H1 (cell line): ENCODE results near the gene EIF2B2. TPM values are rescaled to one million over a fixed set of nuclear protein-coding genes. Genes with fewer than 3 reads are reported as not detected.

Source experiments
- CTCF ChIA-PET: fragments of 300-600 bp; sonication (Branson Sonifier 250); formaldehyde crosslinking; loops from one replicate; lab custom pipeline; 2021; ENCODE audit not compliant: partially characterized antibody; lab: Charles Lee
- POLR2A ChIA-PET: fragments of 300-600 bp; sonication (Branson Sonifier 250); formaldehyde crosslinking; loops from one replicate; lab custom pipeline; 2021; ENCODE audit warnings: inconsistent platforms; ENCODE audit not compliant: partially characterized antibody; lab: Charles Lee
- DNase-seq, 2 experiments: peaks; one replicate each; pipeline versions ENCODE4 v3.0.0 to v3.0.0-alpha.2; 2010 to 2022; ENCODE audit warnings: low spot score in 2 of 2, low read depth in 1 of 2, mixed read lengths in 1 of 2
- FAIRE-seq: peaks from 2 replicates; lab custom pipeline; 2011; peaks lifted over from hg19 to GRCh38; lab: Jason Lieb, UNC
- H2AFZ ChIP-seq: 2 replicates; pipeline ENCODE4 v1.8.1; 2012; ENCODE audit warnings: low read length, inconsistent platforms
- H2AK5ac ChIP-seq: 2 replicates; pipeline ENCODE4 v1.6.1; 2013; ENCODE audit warnings: low read depth, low read length
- H2BK120ac ChIP-seq: replicated peaks from 2 replicates; pipeline ENCODE3; 2013; ENCODE audit warnings: low read depth, low read length, inconsistent platforms
- H2BK12ac ChIP-seq: 2 replicates; pipeline ENCODE4 v1.6.1; 2013; ENCODE audit warnings: low read depth, low read length
- H2BK15ac ChIP-seq: 2 replicates; pipeline ENCODE4 v1.6.1; 2013; ENCODE audit warnings: low read length
- H2BK20ac ChIP-seq: 2 replicates; pipeline ENCODE4 v1.6.1; 2013; ENCODE audit warnings: low read length
- H2BK5ac ChIP-seq: 2 replicates; pipeline ENCODE4 v1.6.1; 2013; ENCODE audit warnings: low read depth, low read length
- H3K14ac ChIP-seq: 2 replicates; pipeline ENCODE4 v1.6.1; 2013; ENCODE audit warnings: inconsistent platforms; ENCODE audit not compliant: insufficient read length
- H3K18ac ChIP-seq: 2 replicates; pipeline ENCODE4 v1.6.1; 2013; ENCODE audit warnings: low read length; ENCODE audit errors: extremely low read depth
- H3K23ac ChIP-seq: 2 replicates; pipeline ENCODE4 v1.6.1; 2013; ENCODE audit warnings: inconsistent platforms; ENCODE audit not compliant: insufficient read length
- H3K23me2 ChIP-seq: 2 replicates; pipeline ENCODE4 v1.6.1; 2013; ENCODE audit warnings: low read depth, low read length
- H3K27ac ChIP-seq: 2 replicates; pipeline ENCODE4 v1.6.1; 2011; ENCODE audit warnings: low read depth, low read length, inconsistent platforms
- H3K27me3 ChIP-seq, 4 experiments: replicated peaks in 1 of 4; 1 replicate in 1 of 4; 2 replicates in 3 of 4; pipeline versions ENCODE4 v1.6.1 to v1.8.1; 2011 to 2013; ENCODE audit warnings: low read length in 3 of 4, mild to moderate bottlenecking in 3 of 4, inconsistent platforms in 2 of 4, mixed read lengths in 2 of 4, moderate library complexity in 1 of 4; ENCODE audit not compliant: control insufficient read depth in 3 of 4, insufficient read depth in 3 of 4; ENCODE audit errors: extremely low read depth in 1 of 4
- H3K36me3 ChIP-seq, 4 experiments: 2 replicates each; pipeline versions ENCODE4 v1.6.1 to v1.8.1; 2011 to 2013; ENCODE audit warnings: mild to moderate bottlenecking in 4 of 4, low read length in 3 of 4, moderate library complexity in 2 of 4, control low read depth in 1 of 4, inconsistent platforms in 1 of 4; ENCODE audit not compliant: insufficient read depth in 4 of 4, control insufficient read depth in 2 of 4
- H3K4ac ChIP-seq: replicated peaks from 2 replicates; pipeline ENCODE3; 2013; ENCODE audit warnings: low read length, low read depth, mixed read lengths, inconsistent platforms; ENCODE audit not compliant: insufficient read length
- H3K4me1 ChIP-seq, 4 experiments: replicated peaks in 1 of 4; 1 replicate in 1 of 4; 2 replicates in 3 of 4; pipeline versions ENCODE4 v1.6.1 to v1.8.1; 2011 to 2013; ENCODE audit warnings: low read length in 3 of 4, inconsistent platforms in 2 of 4, mixed read lengths in 1 of 4; ENCODE audit not compliant: insufficient read depth in 4 of 4, control insufficient read depth in 3 of 4
- H3K4me2 ChIP-seq, 2 experiments: 2 replicates each; pipeline versions ENCODE4 v1.6.1 to v1.8.1; 2011 to 2013; ENCODE audit warnings: low read depth in 2 of 2, low read length in 2 of 2, control low read depth in 1 of 2, inconsistent platforms in 1 of 2, mild to moderate bottlenecking in 1 of 2; ENCODE audit not compliant: insufficient read depth in 1 of 2
- H3K4me3 ChIP-seq, 4 experiments: fragments of 200-600, 300-600 bp in 1 of 4; sonication (generic), shearing (Covaris generic), sonication (Bioruptor Twin) in 1 of 4; 2 replicates each; pipeline versions ENCODE4 v1.5.1 to v1.8.1; 2011 to 2016; ENCODE audit warnings: low read length in 4 of 4, low read depth in 3 of 4, control low read depth in 2 of 4, inconsistent platforms in 2 of 4, mild to moderate bottlenecking in 2 of 4, mixed read lengths in 1 of 4, moderate library complexity in 1 of 4; ENCODE audit not compliant: insufficient read depth in 2 of 4; ENCODE audit errors: extremely low read depth in 1 of 4
- H3K56ac ChIP-seq: replicated peaks from 2 replicates; pipeline ENCODE3; 2013; ENCODE audit warnings: low read depth, mild to moderate bottlenecking, mixed read lengths, low read length, inconsistent platforms; ENCODE audit not compliant: insufficient read length
- H3K79me1 ChIP-seq: 2 replicates; pipeline ENCODE4 v1.6.1; 2013; ENCODE audit warnings: low read depth, low read length, control low read depth
- H3K79me2 ChIP-seq, 2 experiments: 2 replicates each; pipeline versions ENCODE4 v1.6.1 to v1.8.1; 2012 to 2013; ENCODE audit warnings: low read length in 2 of 2, mild to moderate bottlenecking in 2 of 2, inconsistent platforms in 1 of 2; ENCODE audit not compliant: insufficient read depth in 2 of 2, control insufficient read depth in 1 of 2
- H3K9ac ChIP-seq, 4 experiments: replicated peaks in 1 of 4; 1 replicate in 1 of 4; 2 replicates in 3 of 4; pipeline versions ENCODE4 v1.6.1 to v1.8.1; 2011 to 2013; ENCODE audit warnings: low read depth in 3 of 4, low read length in 3 of 4, control low read depth in 2 of 4, mild to moderate bottlenecking in 2 of 4, moderate library complexity in 2 of 4, inconsistent platforms in 1 of 4; ENCODE audit errors: extremely low read depth in 1 of 4
- H3K9me3 ChIP-seq, 2 experiments: 2 replicates each; pipeline versions ENCODE4 v1.6.1 to v1.8.1; 2012 to 2013; ENCODE audit warnings: mild to moderate bottlenecking in 2 of 2, moderate library complexity in 2 of 2, control low read depth in 1 of 2, inconsistent platforms in 1 of 2, low read depth in 1 of 2, low read length in 1 of 2, mixed read lengths in 1 of 2; ENCODE audit not compliant: insufficient read depth in 2 of 2
- H4K20me1 ChIP-seq, 2 experiments: replicated peaks in 1 of 2; 2 replicates each; pipeline versions ENCODE3 to v1.8.1; 2011 to 2013; ENCODE audit warnings: inconsistent platforms in 2 of 2, low read length in 2 of 2, mild to moderate bottlenecking in 1 of 2; ENCODE audit not compliant: insufficient read depth in 2 of 2, control insufficient read depth in 1 of 2
- H4K5ac ChIP-seq: 2 replicates; pipeline ENCODE4 v1.6.1; 2013; ENCODE audit warnings: low read length, low read depth, mixed read lengths, inconsistent platforms; ENCODE audit not compliant: insufficient read length
- H4K8ac ChIP-seq: 2 replicates; pipeline ENCODE4 v1.8.0; 2013; ENCODE audit warnings: mild to moderate bottlenecking, moderate library complexity, low read length, inconsistent platforms; ENCODE audit not compliant: insufficient read depth; ENCODE audit errors: extremely low read depth
- H4K91ac ChIP-seq: replicated peaks from 2 replicates; pipeline ENCODE3; 2013; ENCODE audit warnings: low read length, mixed read lengths, inconsistent platforms; ENCODE audit not compliant: insufficient read length
- BRCA1 ChIP-seq: IDR thresholded peaks from 2 replicates; pipeline ENCODE4 v1.6.1; 2012; ENCODE audit warnings: low read depth, low read length, improper control_type of control experiment
- EGR1 ChIP-seq: IDR thresholded peaks from 2 replicates; pipeline ENCODE4 v1.6.1; 2011; ENCODE audit warnings: low read depth, low read length, borderline replicate concordance
- GTF2F1 ChIP-seq: IDR thresholded peaks from 2 replicates; pipeline ENCODE4 v1.6.1; 2012; ENCODE audit warnings: low read depth, low read length, improper control_type of control experiment, borderline replicate concordance
- HDAC6 ChIP-seq: IDR thresholded peaks from one replicate; pipeline ENCODE4 v1.7.1; 2012; ENCODE audit warnings: low read depth, mild to moderate bottlenecking, inconsistent platforms, low read length, moderate library complexity
- JUN ChIP-seq: IDR thresholded peaks from 2 replicates; pipeline ENCODE4 v1.6.1; 2011; ENCODE audit warnings: low read depth, mild to moderate bottlenecking, improper control_type of control experiment, low read length
- POLR2A ChIP-seq, 2 experiments: IDR thresholded peaks; 1 replicate in 1 of 2; 2 replicates in 1 of 2; pipeline ENCODE4 v1.6.1; 2011; ENCODE audit warnings: low read depth in 2 of 2, low read length in 2 of 2, mild to moderate bottlenecking in 2 of 2; ENCODE audit errors: control extremely low read depth in 1 of 2
- POLR2AphosphoS5 ChIP-seq: IDR thresholded peaks from 2 replicates; pipeline ENCODE4 v1.6.1; 2011; ENCODE audit warnings: low read depth, low read length
- RNF2 ChIP-seq: fragments of 200-900, 300-1000 bp; sonication (generic); IDR thresholded peaks from 2 replicates; pipeline ENCODE4 v1.7.1; 2016; ENCODE audit warnings: borderline replicate concordance, low read depth, mild to moderate bottlenecking, antibody characterized with exemption, low read length; ENCODE audit not compliant: poor library complexity, severe bottlenecking; ENCODE audit errors: missing control alignments
- RXRA ChIP-seq: IDR thresholded peaks from 2 replicates; pipeline ENCODE4 v1.6.1; 2011; ENCODE audit warnings: low read depth, mild to moderate bottlenecking, low read length, moderate library complexity; ENCODE audit not compliant: insufficient read depth
- SIRT6 ChIP-seq: IDR thresholded peaks from one replicate; pipeline ENCODE4 v1.7.1; 2012; ENCODE audit warnings: low read length, inconsistent platforms
- SP2 ChIP-seq: IDR thresholded peaks from 2 replicates; pipeline ENCODE4 v1.6.1; 2012; ENCODE audit warnings: mild to moderate bottlenecking, low read length, inconsistent platforms
- TCF12 ChIP-seq: IDR thresholded peaks from 2 replicates; pipeline ENCODE4 v1.6.1; 2011; ENCODE audit warnings: low read depth, mild to moderate bottlenecking, low read length
- WGBS, 2 experiments: shearing (Covaris generic) in 1 of 2; methylation state at CpG; one replicate each; pipeline versions ENCODE4 v1.1.6 to v1.1.7; 2013 to 2015; ENCODE audit warnings: low lambda C conversion rate in 2 of 2, mixed read lengths in 2 of 2, inconsistent platforms in 1 of 2, low coverage in 1 of 2, missing lambda C conversion rate in 1 of 2; ENCODE audit not compliant: insufficient replicate concordance in 2 of 2, insufficient coverage in 1 of 2, insufficient read length in 1 of 2; ENCODE audit errors: extremely low coverage in 1 of 2, missing lambda C conversion rate in 1 of 2; 5-methylcytosine and 5-hydroxymethylcytosine counted together
- polyA plus RNA-seq, 7 experiments: library from polyadenylated mRNA; depleted of rRNA in 3 of 7; stranded (reverse) in 5 of 7; unstranded in 2 of 7; fragments of >200 nt in 5 of 7; fragments of 200-250 nt in 2 of 7; gene quantifications; 1 replicate in 5 of 7; 2 replicates in 1 of 7; 4 replicates in 1 of 7; pipeline versions ENCODE4 v1.2.1 to v1.2.3, GENCODE V29; 2011 to 2013; ENCODE audit warnings: missing spikeins in 2 of 7, mixed read lengths in 2 of 7
- total RNA-seq: library from RNA; stranded (reverse); fragmentation: NEBNext Ultra II Directional; extraction: Animal tissue kit (Norgen Biotek cat#: 25700); gene quantifications from 2 replicates; pipeline ENCODE4 v1.2.1, GENCODE V29; 2021

EIF2B2 gene
- total and polyA plus RNA-seq, 2 of the 8 experiments (the other 6 are each of a cell fraction or from before 2014, with no cell fraction given) = 42.6 to 79.9 TPM

GRCh38 chr14:74963705-74964271, 38.9 kb upstream of the EIF2B2 start:
- Histone ChIP-seq H3K23me2 (no peaks in the 10 kb centered on the region), H4K20me1 (no peaks in the 10 kb centered on the region), H3K27me3 (no peaks in the 10 kb centered on the region), H3K79me1 (no peaks in the 10 kb centered on the region), H3K9ac (no peak overlapping the region; a peak in 2 of 7 replicates), H2AK5ac (no peak overlapping the region), H3K23ac (no peak overlapping the region), H3K56ac (no peak overlapping the region), H2BK20ac (no peak overlapping the region), H4K5ac (no peak overlapping the region), H2AFZ (no peak overlapping the region), H2BK12ac (peak overlapping the region; percentile 39; the same call in 1 of the 2 replicates), H3K36me3 (no peaks in the 10 kb centered on the region), H3K4me1 (peaks cover 0 to 6% (median 0%) of the 10 kb centered on the region in 4 experiments; a peak in 3 of 7 replicates), H2BK15ac (peak overlapping the region; percentile 46; the same call in 1 of the 2 replicates), H3K9me3 (no peaks in the 10 kb centered on the region), H3K79me2 (no peaks in the 10 kb centered on the region), H3K27ac (no peak overlapping the region), H4K91ac (no peak overlapping the region), H3K4ac (no peak overlapping the region), H2BK5ac (no peak overlapping the region), H2BK120ac (no peak overlapping the region), H3K4me2 (no peak overlapping the region), H3K14ac (no peak overlapping the region), H3K4me3 (no peak overlapping the region), H3K18ac (no peak overlapping the region), H4K8ac (peak overlapping the region; percentile 6)
- WGBS, 2 experiments = 89% methylated on average over 9 of the region's 9 CpGs; no CpG with 5 or more reads in 1 of the 2 experiments
- POLR2A ChIA-PET = interaction anchor here (0.9 to 3.6 kb wide), 3 partner anchors 9 to 69 kb away, joined by 3 to 16 read pairs (median 3); partner anchors contain the start of gene PGF
- DNase-seq = no peak
- CTCF ChIA-PET = interaction anchor here (0.9 to 11.8 kb wide), 9 partner anchors 9 to 124 kb away, joined by 3 to 146 read pairs (median 3); partner anchors contain the start of gene PGF
- no peak for FAIRE-seq
- TF ChIP-seq SP2 (no peak), HDAC6 (no peak), POLR2A (IDR thresholded peaks at IDR 0.05; ENCODE audit: control extremely low read depth in 1 of 2, low read depth in 2 of 2, low read length in 2 of 2) (no peak), RXRA (no peak), JUN (no peak), POLR2AphosphoS5 (no peak), GTF2F1 (no peak), RNF2 (no peak), SIRT6 (no peak), EGR1 (no peak), TCF12 (no peak), BRCA1 (no peak)
